Common myeloid progenitor, CD34-positive (primary cell): ENCODE data around the gene CRIP3.

ENCODE experiments used
- CTCF ChIA-PET: fragments of 350-600 bp; sonication (Branson Sonifier 250); formaldehyde crosslinking; loops from one replicate; lab custom pipeline; 2021; ENCODE audit warnings: antibody characterized with exemption; lab: Charles Lee
- POLR2A ChIA-PET: fragments of 350-600 bp; sonication (Branson Sonifier 250); formaldehyde crosslinking; loops from one replicate; lab custom pipeline; 2021; ENCODE audit warnings: antibody characterized with exemption; lab: Charles Lee
- DNase-seq, 3 donors: peaks; one replicate each; pipeline versions ENCODE4 v3.0.0 to v3.0.0-alpha.2; 2013
- H3K27ac ChIP-seq, 2 experiments: 1 replicate in 1 of 2; 2 replicates in 1 of 2; pipeline ENCODE4 v1.7.0; 2013; ENCODE audit warnings: inconsistent platforms in 2 of 2, low read length in 2 of 2, mild to moderate bottlenecking in 2 of 2, low read depth in 1 of 2, moderate library complexity in 1 of 2; ENCODE audit not compliant: severe bottlenecking in 2 of 2, insufficient read depth in 1 of 2, poor library complexity in 1 of 2
- H3K27me3 ChIP-seq, 5 experiments: replicated peaks in 2 of 5; 1 replicate in 3 of 5; 2 replicates in 2 of 5; pipeline versions ENCODE4 v1.6.1 to v1.7.0; 2013; ENCODE audit warnings: low read length in 4 of 5, mild to moderate bottlenecking in 2 of 5, moderate library complexity in 2 of 5, inconsistent platforms in 1 of 5; ENCODE audit not compliant: insufficient read depth in 5 of 5, control insufficient read depth in 4 of 5
- H3K36me3 ChIP-seq, 4 experiments: 1 replicate in 2 of 4; 2 replicates in 2 of 4; pipeline versions ENCODE4 v1.6.1 to v1.7.0; 2013; ENCODE audit warnings: low read length in 3 of 4, control low read depth in 1 of 4, mild to moderate bottlenecking in 1 of 4; ENCODE audit not compliant: control insufficient read depth in 4 of 4, insufficient read depth in 4 of 4
- H3K4me1 ChIP-seq, 4 experiments: 1 replicate in 3 of 4; 2 replicates in 1 of 4; pipeline versions ENCODE4 v1.6.1 to v1.7.1; 2013; ENCODE audit warnings: low read length in 3 of 4, mild to moderate bottlenecking in 3 of 4, control low read depth in 1 of 4, inconsistent platforms in 1 of 4, moderate library complexity in 1 of 4; ENCODE audit not compliant: control insufficient read depth in 4 of 4, insufficient read depth in 4 of 4; ENCODE audit errors: control extremely low read depth in 1 of 4
- H3K4me3 ChIP-seq, 7 experiments: 1 replicate in 4 of 7; 2 replicates in 3 of 7; pipeline versions ENCODE4 v1.5.1 to v1.7.0; 2013; ENCODE audit warnings: mild to moderate bottlenecking in 7 of 7, low read length in 6 of 7, moderate library complexity in 6 of 7, inconsistent platforms in 2 of 7, low read depth in 2 of 7, control low read depth in 1 of 7; ENCODE audit not compliant: insufficient read depth in 4 of 7, control insufficient read depth in 1 of 7; ENCODE audit errors: extremely low read depth in 1 of 7
- H3K9me3 ChIP-seq, 5 experiments: 1 replicate in 4 of 5; 2 replicates in 1 of 5; pipeline versions ENCODE4 v1.6.1 to v1.7.1; 2013; ENCODE audit warnings: low read length in 4 of 5, mild to moderate bottlenecking in 2 of 5, inconsistent platforms in 1 of 5, low read depth in 1 of 5, moderate library complexity in 1 of 5; ENCODE audit not compliant: control insufficient read depth in 4 of 5, insufficient read depth in 2 of 5; ENCODE audit errors: control extremely low read depth in 1 of 5
- WGBS: methylation state at CpG from one replicate; pipeline ENCODE4 v1.1.5; 2013; ENCODE audit not compliant: insufficient coverage; 5-methylcytosine and 5-hydroxymethylcytosine counted together

CRIP3 gene

GRCh38 chr6:43262000-43262779 lies 46.4 kb downstream of the CRIP3 start:
- Histone ChIP-seq H3K4me1 (no peaks in the 10 kb centered on the region), H3K27me3 (peaks cover 0 to 7% (median 2%) of the 10 kb centered on the region in 5 experiments), H3K9me3 (no peaks in the 10 kb centered on the region), H3K4me3 (no peak overlapping the region), H3K27ac (no peak overlapping the region), H3K36me3 (no peaks in the 10 kb centered on the region)
- DNase-seq, result no peak
- POLR2A ChIA-PET, result no interaction called here
- 90% methylated on average over 14 of the region's 14 CpGs for WGBS
- CTCF ChIA-PET, result interaction anchor here (0.7 to 5.6 kb wide), 13 partner anchors 9 to 245 kb away, joined by 3 to 35 read pairs (median 6); partner anchors contain the start of gene CRIP3

- no peaks in the 10 kb centered on the region for H3K9me3 ChIP-seq
- H3K27ac ChIP-seq, result no peak overlapping the region
- no peak for DNase-seq
- H3K4me1 ChIP-seq, result no peaks in the 10 kb centered on the region
- WGBS, result 100% methylated on average over 2 of the region's 5 CpGs
- no peaks in the 10 kb centered on the region for H3K36me3 ChIP-seq
- ChIA-PET CTCF (interaction anchor here (1.6 to 5.6 kb wide), 8 partner anchors 10 to 246 kb away, joined by 4 to 35 read pairs (median 6); partner anchors contain the start of gene CRIP3), POLR2A (interaction anchor here (0.6 kb wide), 1 partner anchor 58 kb away, joined by 3 read pairs; no protein-coding TSS in a partner anchor)
- peaks cover 0 to 6% (median 0%) of the 10 kb centered on the region in 5 experiments for H3K27me3 ChIP-seq
- no peak overlapping the region for H3K4me3 ChIP-seq
Observed at GRCh38 chr6:43261198-43261597, 47.4 kb downstream of the CRIP3 start.

GRCh38 chr6:43260791-43261190 lies 47.8 kb downstream of the CRIP3 start:
- no peak for DNase-seq
- Histone ChIP-seq H3K4me1 (no peaks in the 10 kb centered on the region), H3K4me3 (no peak overlapping the region), H3K27me3 (peaks cover 0 to 3% (median 0%) of the 10 kb centered on the region in 5 experiments), H3K27ac (no peak overlapping the region), H3K9me3 (no peaks in the 10 kb centered on the region), H3K36me3 (no peaks in the 10 kb centered on the region)
- 93% methylated on average over 3 of the region's 4 CpGs for WGBS
- CTCF ChIA-PET, result interaction anchor here (1.8 to 4.4 kb wide), 5 partner anchors 9 to 231 kb away, joined by 4 to 13 read pairs (median 6); no protein-coding TSS in a partner anchor
- POLR2A ChIA-PET, result interaction anchor here (0.6 kb wide), 1 partner anchor 59 kb away, joined by 3 read pairs; no protein-coding TSS in a partner anchor

GRCh38 chr6:43258807-43259686 lies 49.6 kb downstream of the CRIP3 start:
- DNase-seq, result no peak
- peaks cover 0 to 4% (median 2%) of the 10 kb centered on the region in 5 experiments for H3K27me3 ChIP-seq
- POLR2A ChIA-PET, result no interaction called here

GRCh38 chr6:43258180-43258579 lies 50.4 kb downstream of the CRIP3 start:
- WGBS, result 89% methylated on average over 3 of the region's 4 CpGs
- ChIA-PET POLR2A (no interaction called here), CTCF (interaction anchor here (2.2 kb wide), 1 partner anchor 77 kb away, joined by 6 read pairs; no protein-coding TSS in a partner anchor)
- H3K27me3 ChIP-seq, result peaks cover 0 to 7% (median 5%) of the 10 kb centered on the region in 5 experiments
- H3K36me3 ChIP-seq, result no peaks in the 10 kb centered on the region
- H3K4me3 ChIP-seq, result no peak overlapping the region
- H3K9me3 ChIP-seq, result no peaks in the 10 kb centered on the region
- no peak for DNase-seq
- H3K27ac ChIP-seq, result no peak overlapping the region
- no peaks in the 10 kb centered on the region for H3K4me1 ChIP-seq

More at GRCh38 chr6:43258807-43259686, 49.6 kb downstream of the CRIP3 start:
- H3K27ac ChIP-seq, result no peak overlapping the region
- H3K4me3 ChIP-seq, result no peak overlapping the region
- CTCF ChIA-PET, result interaction anchor here (1.5 to 4.4 kb wide), 4 partner anchors 8 to 247 kb away, joined by 3 to 13 read pairs (median 5); no protein-coding TSS in a partner anchor
- no peaks in the 10 kb centered on the region for H3K36me3 ChIP-seq
- H3K4me1 ChIP-seq, result no peaks in the 10 kb centered on the region
- WGBS, result 93% methylated on average over 21 of the region's 30 CpGs
- H3K9me3 ChIP-seq, result no peaks in the 10 kb centered on the region

- Histone ChIP-seq H3K27me3 (peaks cover 0 to 13% (median 5%) of the 10 kb centered on the region in 5 experiments), H3K4me3 (no peak overlapping the region), H3K36me3 (no peaks in the 10 kb centered on the region), H3K4me1 (no peaks in the 10 kb centered on the region), H3K27ac (no peak overlapping the region), H3K9me3 (no peaks in the 10 kb centered on the region)
- 91% methylated on average over 12 of the region's 12 CpGs for WGBS
- no peak for DNase-seq
- POLR2A ChIA-PET, result no interaction called here
- CTCF ChIA-PET, result interaction anchor here (2.2 kb wide), 1 partner anchor 77 kb away, joined by 6 read pairs; no protein-coding TSS in a partner anchor
Observed at GRCh38 chr6:43257367-43258145, 51.1 kb downstream of the CRIP3 start.
